ENCODE data around the gene SCARF2.
"Not testable (repeated sequence)": the region's sequence is repeated elsewhere in the genome, so short reads cannot be mapped to it uniquely, and the experiment has no call there.

Gene SCARF2

DNA sequence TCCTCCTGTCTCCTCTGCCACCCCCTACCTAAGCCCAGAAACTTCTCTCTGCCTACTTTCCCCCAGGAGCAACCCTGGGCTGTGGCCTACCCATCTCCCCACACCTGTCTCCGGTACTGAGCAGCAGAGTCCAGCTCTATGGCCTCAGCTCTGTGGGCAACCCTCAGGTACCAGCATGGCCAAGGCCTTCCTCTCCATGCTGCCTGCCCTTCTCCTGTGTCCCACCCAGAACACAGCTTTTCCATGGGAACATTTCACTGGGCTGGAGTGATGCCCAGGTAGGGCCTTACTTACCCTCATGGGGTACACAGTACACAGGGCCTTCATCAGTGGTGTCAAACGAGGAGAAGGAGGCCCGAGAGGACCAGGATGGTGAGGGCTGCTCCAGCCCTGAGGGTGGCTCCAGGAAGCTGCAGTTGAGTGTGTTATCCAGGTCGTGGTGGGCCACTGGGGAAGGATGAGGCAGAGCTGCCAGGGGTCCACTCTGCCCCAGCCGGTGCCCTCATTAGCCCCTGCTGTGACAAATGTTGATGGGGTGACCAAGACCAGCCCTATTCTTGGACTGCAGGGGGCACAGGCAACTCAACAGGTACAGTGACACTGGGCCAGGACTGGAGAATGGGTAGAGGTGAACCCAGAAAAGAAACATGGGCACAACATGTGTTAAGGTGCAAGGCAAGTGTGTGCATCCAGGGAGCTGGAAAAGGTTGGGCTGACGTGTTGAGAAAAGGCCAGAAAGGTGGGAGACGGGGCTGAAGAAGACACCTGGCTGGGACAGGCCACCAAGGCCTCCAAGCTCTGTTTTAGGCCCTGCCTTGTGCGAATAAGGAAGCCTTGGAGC lies 10.3 kb downstream of the SCARF2 start:
- DNase-seq (ENCODE audit: low spot score): no peak

DNA sequence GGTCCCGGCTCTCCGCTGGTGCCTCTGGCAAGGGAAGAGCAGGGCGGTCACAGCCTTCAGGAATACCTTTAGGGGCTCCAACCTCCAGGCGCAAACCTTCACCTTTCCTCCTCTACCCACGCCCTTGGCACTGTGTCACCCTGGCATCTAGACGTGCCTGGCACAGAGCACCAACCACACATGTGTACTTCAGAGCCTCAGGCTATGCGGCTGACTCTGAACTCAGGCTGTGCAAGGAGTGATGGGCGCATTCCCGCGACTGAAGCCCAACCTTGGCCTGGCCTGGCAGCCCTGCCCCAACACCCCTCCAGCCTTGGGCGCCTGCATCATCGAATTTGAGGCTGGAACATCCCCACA lies 11.4 kb downstream of the SCARF2 start:
- no peak for DNase-seq (ENCODE audit: low spot score)

DNA sequence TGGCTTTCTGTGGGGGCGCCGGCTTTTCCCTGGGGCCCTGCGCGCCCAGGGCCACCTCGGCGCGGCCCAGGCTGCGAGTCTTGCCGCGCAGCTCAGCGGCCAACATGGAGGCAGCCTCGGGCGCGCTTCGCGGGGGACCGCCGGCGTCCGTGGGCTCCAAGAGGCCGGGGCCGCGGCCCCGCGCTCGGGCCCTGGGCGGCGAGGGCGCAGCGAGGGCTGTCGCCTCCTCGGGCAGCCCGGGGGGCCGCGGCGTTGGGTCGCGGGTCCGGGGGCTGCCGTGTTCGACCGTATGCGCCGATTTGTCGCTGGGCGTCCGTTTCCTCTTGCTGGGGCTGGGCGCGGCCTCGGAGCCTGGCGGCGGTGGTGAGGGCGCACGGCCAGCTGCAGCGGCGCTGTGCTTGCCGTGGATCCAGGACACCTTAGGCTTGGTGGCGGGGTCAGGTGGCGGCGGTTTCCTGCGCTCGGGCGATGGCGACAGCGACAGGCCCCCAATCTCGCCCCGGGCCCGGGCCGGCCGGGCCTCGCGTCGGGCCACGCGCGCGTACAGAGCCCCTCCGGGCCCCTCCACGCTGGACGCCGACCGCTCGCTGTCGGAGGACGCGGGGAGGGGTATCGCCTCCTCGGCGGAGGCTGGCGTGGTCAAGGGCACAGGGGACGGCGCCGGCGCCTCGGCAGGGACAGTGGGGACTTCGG lies 11.9 kb downstream of the SCARF2 start:
- DNase-seq (ENCODE audit: low spot score): no peak

DNA sequence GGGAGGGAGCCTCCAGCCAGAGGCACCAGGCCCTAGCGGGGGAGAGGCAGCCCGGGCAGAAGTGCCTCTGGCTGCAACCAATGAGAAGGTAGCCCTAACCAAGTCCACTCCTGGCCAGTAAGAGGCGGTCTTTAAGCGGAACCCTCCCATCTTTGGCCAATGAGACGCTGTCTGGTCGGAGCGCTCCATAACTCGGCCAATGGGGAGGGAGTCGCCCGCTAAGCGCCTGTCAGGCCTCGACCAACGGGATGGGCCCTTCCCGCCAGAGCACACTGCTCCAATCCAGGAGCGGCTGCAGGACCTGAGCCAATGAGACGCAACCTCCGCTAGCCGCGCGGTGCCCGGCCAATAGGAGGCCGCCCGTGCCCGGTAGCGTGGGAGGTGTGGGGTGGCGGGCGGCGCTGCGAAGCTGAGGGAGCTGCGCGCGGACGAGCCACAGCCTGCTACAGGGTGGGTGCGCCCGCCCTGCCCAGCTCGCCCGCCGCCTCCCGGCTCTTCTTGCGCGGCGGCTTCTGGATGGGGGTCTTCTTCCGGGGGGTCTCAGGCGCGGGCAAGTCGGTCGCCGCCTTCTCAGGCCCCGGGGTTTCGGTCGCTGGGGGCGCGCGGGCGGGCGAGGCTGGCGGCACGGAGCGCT lies 12.6 kb downstream of the SCARF2 start:
- no peak for DNase-seq (ENCODE audit: low spot score)

DNA sequence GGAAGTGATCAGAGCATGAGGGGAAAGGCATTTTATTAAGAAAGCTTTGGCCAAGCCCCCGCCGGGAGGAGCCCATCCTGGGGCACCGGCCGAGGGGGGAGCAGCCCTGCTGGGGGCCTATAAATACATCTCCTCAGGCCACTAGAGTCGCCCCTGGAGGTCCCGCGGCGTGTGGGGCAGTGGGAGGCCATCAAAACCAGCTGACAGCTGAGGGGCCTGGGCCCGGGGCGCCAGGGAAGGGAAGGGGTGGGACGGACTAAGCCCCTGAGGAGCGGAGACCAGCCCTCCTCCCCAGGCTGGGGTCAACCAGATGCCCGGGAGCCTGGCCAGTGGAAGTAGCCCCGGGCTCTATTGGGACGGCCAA lies 13.1 kb downstream of the SCARF2 start:
- no peak for DNase-seq (ENCODE audit: low spot score)

DNA sequence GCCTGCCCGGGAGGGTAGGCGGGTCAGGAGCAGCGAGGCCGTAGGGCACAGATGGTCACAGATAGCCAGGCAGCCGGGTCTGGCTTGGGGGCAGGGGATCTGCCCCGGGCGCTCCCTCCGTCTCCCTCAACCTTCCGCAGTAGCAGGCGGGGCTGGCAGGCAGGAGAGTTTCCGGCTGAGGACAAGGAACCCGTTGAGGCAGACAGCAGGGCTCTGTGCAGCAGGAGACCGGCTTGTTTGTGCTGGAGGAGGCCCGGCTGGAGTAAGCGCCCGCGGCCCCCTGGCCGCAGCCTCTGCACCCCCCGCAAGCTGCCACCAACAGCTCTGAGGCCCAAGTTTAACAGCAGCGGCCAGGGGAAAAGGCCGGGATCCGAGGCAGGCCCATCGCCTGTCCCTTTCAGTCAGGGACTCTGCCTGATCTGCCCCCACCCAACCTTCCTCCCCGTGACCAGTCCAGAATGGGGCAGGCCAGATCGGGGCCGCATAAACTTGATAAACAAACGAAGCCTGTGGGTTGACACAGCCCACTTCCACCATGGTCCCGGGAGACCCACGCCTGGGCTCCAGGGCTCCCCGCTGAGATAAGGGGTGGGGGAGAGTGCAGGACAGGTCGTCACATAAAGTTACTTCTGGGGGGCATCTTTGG lies 13.6 kb downstream of the SCARF2 start:
- no peak for DNase-seq (ENCODE audit: low spot score)

DNA sequence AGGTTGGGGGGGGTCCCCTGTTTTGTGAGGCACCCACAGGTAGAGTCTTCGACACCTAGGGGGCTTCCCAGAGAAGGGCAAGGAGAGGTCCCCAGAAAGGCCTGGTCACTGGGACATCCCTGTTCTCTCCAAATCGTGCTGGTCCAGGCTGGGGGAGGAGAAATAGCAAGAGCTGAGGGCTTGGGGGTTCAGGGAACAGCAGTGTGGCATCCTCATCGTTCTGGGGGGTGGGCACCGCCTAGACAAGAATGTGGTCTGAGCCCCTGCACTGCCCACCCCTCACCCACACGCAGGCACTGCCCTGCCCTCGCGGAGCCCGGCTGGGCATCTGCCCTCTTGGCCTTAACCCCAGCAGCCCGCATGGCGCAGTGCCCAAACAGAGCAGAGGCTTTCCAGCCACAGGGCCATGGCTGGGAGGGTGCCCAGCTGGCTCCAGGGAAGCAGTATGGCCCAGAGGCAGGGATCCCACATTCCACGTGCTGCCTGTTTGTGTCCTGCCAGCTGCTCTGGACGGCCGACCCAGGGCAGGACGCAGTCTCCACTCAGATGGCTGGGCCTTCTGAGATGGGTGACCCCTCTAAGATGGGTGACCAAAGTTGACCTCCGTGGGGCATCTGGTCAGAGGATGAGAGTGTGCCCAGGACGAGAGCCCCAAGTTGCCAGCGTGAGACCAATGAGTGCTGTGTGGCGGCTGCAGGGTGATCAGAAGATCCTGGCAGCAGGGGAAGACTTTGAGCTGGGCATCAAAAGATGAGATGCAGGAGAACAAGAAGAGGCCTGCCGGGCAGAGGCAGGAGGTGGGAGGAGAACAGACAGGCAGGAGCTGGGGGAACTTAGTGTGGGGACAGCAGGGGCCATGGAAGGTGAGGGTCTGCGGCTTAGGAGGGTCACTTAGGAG lies 14.4 kb downstream of the SCARF2 start:
- no peak for DNase-seq (ENCODE audit: low spot score)

DNA sequence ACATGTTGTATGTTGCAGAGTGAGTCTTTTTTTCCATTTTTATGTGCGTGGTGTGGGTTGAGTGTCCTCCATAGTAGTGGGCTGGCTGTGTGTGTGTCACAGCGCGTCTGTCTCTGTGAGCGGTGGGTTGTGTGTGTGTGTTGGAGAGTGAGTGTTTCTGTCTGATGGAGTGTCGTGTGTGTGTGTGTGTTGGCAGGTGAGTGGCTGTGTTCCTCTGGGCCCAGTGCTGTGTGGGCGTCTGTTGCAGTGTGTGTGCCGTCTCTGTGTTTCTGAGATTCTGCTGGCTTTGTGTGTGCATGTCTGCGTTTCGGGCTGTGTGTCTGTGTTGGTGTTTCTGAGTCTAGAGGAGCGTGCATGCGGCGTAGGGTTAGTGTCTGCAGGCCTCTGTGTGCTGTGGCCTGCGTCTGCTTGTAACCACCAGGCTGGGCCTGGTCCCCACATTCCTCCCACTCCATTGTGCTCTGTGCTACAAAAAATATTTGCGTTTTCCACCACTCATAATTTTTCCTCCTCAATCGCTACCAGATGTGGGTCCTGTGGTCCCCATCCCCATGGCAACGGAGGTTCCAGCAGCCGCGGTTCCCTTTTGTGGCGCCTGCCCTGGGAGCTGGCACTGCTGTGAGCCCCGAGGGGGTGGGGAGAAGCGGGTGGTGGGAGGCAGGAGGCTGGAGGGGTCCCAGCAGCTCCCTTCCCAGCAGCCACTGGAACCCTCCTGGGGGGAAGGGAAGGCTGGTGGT lies 15.2 kb downstream of the SCARF2 start:
- DNase-seq (ENCODE audit: low spot score): no peak

DNA sequence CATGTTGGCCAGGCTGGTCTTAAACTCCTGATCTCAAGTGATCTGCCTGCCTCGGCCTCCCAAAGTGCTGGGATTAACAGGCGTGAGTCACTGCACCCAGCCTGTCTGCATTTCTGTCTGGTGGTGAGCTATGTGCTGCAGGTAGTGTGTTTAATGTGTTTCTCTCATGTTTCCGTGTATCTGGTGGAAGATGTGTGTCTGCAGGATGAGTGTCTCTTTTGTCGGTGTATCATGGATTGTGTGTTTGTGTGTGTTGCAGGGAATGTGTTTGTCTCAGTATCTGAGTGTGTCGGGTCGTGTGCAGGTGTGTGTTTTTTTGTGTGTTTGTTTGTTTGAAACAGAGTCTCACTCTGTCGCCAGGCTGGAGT lies 16.1 kb downstream of the SCARF2 start:
- no peak for DNase-seq (ENCODE audit: low spot score)

DNA sequence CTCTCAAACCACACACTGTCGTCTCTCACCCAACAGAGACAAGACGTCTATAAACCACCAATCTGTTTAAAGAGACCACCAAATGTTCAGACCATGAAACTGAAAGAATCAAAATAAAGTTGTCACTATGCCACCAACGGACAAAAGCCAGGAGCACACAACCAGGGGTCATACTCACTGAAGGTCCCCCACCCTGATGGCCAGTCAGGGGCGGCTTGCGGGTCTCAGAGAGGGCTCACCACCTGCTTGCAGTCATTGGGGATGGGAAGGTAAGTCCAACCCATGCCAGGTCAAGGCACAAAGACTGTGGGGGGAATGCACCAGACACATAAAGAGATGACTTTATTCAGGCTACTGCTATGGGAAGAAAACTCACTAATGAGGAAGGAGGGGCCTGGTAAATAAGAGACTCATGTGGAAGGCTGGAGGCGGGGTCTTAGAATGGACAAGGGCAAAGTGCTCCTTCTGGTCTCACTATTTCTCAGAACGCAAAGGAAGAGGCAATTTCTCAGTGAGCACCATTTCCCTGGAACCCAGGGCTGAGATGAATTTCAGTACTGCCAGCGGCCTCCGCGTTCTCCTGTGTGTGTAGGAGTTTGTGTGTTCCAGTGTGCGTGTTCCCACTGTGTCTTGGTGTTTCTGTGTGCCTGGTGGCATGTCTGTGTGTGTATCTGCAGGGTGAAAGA lies 17.3 kb downstream of the SCARF2 start:
- DNase-seq (ENCODE audit: low spot score): no peak

DNA sequence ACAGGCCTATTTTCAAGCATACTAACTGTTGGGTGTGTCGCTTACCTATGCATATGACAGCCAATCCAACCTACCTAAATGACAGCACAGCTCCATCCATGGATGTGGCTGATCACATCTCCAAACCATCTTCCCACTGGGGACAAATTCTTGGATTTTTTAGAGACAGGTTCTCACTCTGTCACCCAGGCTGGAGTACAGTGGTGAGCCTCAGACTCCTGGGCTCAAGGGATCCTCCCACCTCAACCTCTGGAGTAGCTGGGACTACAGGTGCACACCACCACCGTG lies 18.0 kb downstream of the SCARF2 start:
- DNase-seq (ENCODE audit: low spot score): no peak

DNA sequence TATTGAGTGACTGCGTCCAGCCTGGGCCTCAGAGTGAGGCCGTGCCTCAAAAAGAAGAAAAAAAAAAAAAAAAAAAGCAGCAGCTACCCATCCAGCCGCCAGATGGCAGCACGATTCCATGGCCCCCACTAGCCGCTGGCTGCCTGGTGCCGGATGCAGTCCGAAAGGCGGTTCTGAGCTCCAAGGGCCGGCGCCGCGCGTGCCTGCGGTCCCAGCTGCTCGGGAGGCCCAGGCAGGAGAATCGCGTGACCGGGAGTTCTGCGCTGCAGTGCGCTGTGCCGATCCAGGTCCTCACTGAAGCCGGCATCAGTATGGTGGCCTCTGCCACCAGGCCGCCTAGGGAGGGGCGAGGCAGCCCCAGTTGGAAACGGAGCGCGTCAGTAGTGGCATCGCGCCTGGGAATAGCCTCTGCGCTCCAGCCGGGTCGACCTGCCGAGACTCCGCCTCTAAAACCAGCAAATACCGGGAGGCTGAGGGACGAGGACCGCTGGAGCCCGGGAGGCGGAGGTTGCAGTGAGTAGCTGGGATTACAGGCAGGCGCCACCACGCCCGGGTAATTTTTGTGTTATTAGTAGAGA lies 19.3 kb downstream of the SCARF2 start:
- peak; percentile 70 for DNase-seq (ENCODE audit: low spot score)

DNA sequence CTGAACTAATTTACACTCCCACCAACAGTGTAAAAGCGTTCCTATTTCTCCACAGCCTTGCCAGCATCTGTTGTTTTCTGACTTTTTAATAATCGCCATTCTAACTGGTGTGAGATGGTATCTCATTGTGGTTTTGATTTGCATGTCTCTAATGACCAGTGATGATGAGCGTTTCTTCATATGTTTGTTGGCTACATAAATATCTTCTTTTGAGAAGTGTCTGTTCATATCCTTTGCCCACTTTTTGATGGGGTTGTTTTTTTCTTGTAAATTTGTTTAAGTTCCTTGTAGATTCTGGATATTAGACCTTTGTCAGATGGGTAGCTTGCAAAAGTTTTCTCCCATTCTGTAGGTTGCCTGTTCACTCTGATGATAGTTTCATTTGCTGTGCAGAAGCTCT lies 21.9 kb downstream of the SCARF2 start:
- not testable (repeated sequence) for DNase-seq (ENCODE audit: low spot score)

DNA sequence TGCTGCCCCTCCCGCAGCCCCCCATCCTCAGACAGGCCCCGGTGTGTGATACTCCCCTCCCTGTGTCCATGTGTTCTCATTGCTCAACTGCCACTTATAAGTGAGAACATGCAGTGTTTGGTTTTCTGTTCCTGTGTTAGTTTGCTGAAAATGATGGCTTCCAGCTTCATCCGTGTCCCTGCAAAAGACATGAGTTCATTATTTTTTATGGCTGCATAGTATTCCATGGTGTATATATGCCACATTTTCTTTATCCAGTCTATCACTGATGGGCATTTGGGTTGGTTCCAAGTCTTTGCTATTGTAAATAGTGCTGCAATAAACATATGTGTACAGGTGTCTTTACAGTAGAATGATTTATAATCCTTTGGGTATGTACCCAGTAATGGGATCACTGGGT lies 22.4 kb downstream of the SCARF2 start:
- DNase-seq (ENCODE audit: low spot score): not testable (repeated sequence)

DNA sequence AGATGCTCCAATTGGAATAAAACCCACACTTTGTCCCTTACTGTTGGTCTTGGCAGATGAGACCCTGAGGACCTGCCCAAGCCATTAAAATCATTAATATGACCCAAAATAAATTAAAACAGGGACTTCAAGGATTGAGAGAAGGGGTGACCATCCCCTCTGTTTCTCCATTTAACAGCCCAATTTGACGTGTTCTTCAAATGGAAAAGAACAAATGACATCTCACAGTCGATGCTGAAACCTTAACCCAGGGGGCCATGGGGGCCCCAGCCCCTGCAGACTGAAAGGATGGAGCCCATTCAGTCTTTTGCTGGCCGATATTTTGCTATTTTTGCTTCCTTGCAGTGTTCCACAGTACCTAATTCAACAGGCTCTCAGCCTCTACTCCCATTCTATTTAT lies 23.2 kb downstream of the SCARF2 start:
- no peak for DNase-seq (ENCODE audit: low spot score)

DNA sequence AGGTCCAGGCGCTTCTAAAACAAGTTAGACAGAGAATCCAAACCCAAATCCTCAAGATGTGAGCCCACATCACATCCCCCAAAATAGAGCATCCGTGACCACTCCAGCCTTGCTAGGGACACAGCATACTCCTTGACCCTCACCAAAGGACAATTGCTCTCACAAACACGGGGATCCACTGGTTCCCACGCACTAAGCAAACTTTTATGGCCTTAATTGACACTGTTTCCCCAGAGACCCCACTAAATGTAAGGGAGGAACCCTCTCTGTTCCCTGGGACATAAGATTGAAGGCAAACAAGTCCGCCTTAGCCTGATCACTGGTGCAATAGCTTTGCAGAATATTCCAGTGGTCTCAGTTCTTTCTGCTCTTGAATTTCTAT lies 23.6 kb downstream of the SCARF2 start:
- DNase-seq (ENCODE audit: low spot score): no peak

DNA sequence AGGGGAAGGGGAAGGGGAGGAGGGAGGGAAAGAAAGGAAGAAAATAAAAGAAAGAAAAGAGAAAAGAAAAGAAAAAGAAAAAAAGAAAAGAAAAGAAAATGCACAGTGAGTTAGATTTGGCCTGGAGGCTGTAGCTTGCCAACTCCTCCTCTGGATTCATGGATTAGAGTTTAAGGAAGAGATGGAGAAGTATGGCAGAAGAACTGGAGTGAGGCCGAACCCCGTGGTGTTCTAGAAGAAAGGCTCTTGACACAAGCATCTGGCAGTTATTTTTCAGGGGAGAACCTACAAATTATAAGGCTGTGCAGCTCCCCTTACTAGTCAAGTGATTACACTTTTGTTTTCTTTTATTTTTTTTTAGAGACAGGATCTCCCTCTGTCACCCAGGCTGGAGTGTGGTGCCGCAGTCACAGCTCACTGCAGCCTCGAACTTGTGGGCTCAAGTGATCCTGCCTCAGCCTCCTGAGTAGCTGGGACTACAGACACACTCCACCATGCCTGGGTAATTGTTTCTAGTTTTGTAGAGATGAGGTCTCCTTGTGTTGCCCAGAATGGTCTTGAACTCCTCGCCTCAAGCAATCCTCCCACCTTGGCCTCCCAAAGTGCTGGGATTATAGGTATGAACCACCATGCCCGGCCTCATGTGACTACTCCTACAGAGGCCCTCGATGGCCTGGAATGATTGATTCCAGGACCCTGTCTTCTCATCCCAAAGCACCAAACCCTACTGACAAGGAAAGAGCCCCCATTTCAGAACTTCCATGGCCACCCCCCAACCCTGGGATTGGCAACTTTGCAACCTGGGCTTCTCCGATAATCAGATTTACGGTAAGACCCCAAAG lies 24.2 kb downstream of the SCARF2 start:
- no peak for DNase-seq (ENCODE audit: low spot score)

DNA sequence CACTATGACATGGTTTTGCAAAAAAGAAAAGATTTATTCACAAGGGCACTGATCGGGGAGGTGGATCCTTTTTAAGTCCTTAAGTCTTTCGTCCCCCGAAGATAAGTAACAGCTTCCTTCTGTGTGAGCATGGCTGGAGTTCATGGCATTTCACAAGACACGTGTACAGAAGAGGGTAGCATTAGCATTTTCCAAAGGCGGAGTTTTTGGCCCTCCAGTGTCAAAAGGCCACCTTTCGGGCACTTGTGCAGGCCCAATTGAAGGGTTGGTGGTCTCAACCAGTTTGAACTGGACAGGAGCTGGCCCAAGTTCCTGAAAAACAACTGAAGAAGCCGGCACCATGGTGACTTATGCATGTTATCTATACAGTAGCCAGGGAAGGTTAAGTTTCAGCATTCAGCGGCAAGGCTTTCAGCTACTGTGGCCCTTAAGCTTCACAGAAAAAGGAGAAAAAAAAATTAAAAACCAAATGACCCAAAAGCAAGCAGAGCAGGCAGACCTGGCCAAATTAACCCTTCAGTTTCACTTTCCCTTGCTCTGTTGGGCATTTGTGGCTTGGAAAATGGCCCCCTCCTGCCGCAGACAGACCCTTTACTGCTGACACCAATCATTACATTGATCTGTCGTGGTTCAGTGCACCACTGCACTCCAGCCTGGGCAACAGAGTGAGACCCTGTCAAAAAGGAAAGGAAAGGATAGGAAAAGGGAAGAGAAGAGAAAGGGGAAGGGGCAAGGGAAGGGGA lies 25.0 kb downstream of the SCARF2 start:
- DNase-seq (ENCODE audit: low spot score): no peak

DNA sequence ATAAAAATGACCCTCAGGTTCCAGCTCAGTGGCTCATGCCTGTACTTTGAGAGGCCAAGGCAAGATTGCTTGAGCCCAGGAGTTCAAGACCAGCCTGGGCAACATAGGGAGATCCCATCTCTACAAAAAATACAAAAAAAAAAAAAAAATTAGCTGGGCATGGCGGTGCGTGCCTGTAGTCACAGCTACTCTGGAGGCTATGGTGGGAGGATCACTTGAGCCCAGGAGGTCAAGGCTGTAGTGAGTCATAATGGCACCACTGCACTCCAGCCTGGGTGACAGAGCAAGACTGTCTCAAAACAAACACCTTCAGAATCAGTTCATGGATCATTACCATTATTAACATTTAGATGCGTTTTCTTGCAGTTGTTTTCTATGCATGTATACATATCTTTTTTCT lies 28.2 kb downstream of the SCARF2 start:
- DNase-seq (ENCODE audit: low spot score): not testable (repeated sequence)
